Measurements from ENCODE around the gene ADGRL3. TPM values are rescaled to one million over a fixed set of nuclear protein-coding genes. Genes with fewer than 3 reads are reported as not detected.

The ADGRL3 gene
- polyA plus RNA-seq, 2 donors, result 0.12 to 0.20 TPM

DNA sequence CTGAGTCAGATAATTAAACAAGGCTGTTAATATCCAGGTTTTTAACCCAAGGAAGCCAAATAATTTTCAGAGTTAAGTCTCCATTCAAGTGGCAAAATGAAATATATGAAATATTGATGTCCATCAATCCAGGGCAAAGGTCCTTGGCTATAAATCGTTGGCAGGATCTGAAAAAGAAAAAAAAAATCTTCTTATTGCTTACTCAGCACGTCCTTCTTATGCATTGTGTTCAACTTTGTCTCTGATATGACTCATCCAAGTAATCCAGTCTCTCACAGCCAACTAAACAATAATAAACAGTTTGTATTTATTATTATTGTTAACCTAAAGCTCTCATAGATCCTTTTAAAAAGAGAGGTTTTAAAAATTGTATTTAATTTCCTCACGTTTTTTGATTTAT is 851.2 kb downstream of the ADGRL3 start:
- Histone ChIP-seq H3K27me3 (ENCODE audit: control insufficient read depth in 1 of 2, insufficient read depth in 2 of 2, low read length in 2 of 2) (no peaks in the 10 kb centered on the region), H3K9me3 (ENCODE audit: control insufficient read depth in 2 of 2, insufficient read depth in 1 of 2, low read depth in 1 of 2, low read length in 1 of 2) (no peaks in the 10 kb centered on the region), H3K27ac (ENCODE audit: low read depth in 2 of 2, low read length in 1 of 2) (no peak overlapping the region), H3K4me3 (ENCODE audit: low read depth in 1 of 2, low read length in 2 of 2) (no peak overlapping the region), H3K36me3 (ENCODE audit: control insufficient read depth in 2 of 2, insufficient read depth in 2 of 2, low read length in 1 of 2) (no peaks in the 10 kb centered on the region), H3K4me1 (ENCODE audit: control insufficient read depth in 2 of 2, insufficient read depth in 2 of 2, low read length in 1 of 2) (no peaks in the 10 kb centered on the region)
- WGBS, 2 donors, result 59 to 67% methylated on average over 3 of the region's 3 CpGs

DNA sequence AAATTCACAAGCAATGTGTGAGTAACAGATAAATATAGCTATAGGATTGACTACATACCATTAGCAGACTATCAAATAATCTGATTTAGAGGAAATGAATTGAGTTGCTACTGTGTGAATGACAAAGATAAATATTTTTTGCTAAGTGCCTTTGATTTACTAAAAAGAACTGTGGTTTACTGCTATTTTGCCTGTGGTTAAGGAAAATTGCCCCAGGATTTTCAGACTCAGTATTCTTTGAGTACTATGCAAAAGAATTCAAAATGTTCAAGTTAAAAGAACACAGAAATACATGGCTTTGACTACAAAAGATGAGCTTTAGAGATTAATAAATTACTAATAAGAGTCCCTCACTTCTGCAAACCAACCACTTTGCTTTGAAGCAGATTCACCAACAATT is 853.8 kb downstream of the ADGRL3 start:
- Histone ChIP-seq H3K27ac (ENCODE audit: low read depth in 2 of 2, low read length in 1 of 2) (no peak overlapping the region), H3K36me3 (ENCODE audit: control insufficient read depth in 2 of 2, insufficient read depth in 2 of 2, low read length in 1 of 2) (no peaks in the 10 kb centered on the region), H3K4me1 (ENCODE audit: control insufficient read depth in 2 of 2, insufficient read depth in 2 of 2, low read length in 1 of 2) (no peaks in the 10 kb centered on the region), H3K4me3 (ENCODE audit: low read depth in 1 of 2, low read length in 2 of 2) (no peak overlapping the region), H3K9me3 (ENCODE audit: control insufficient read depth in 2 of 2, insufficient read depth in 1 of 2, low read depth in 1 of 2, low read length in 1 of 2) (no peaks in the 10 kb centered on the region), H3K27me3 (ENCODE audit: control insufficient read depth in 1 of 2, insufficient read depth in 2 of 2, low read length in 2 of 2) (no peaks in the 10 kb centered on the region)

DNA sequence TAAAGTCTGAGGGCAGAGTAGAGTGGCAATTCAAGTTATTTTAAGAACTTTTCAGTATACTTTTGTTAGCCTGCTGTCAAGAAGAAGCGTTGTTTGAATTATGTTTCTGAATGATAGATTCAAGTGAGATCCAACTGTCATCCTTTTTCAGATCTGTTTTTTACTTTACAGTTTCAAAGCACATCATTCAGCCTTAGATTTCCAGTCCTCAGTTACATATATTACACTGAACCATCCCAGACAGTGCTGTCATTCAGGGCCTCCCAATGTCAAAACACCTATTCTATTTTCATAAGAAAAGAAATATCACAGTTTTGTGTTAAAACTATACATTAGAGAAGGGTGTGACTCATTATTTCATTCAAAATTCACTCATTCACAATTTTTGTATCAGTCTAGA is 856.9 kb downstream of the ADGRL3 start:
- no peak overlapping the region for H3K27ac ChIP-seq (ENCODE audit: low read depth in 2 of 2, low read length in 1 of 2)
- H3K4me1 ChIP-seq (ENCODE audit: control insufficient read depth in 2 of 2, insufficient read depth in 2 of 2, low read length in 1 of 2), result no peaks in the 10 kb centered on the region
- no peaks in the 10 kb centered on the region for H3K27me3 ChIP-seq (ENCODE audit: control insufficient read depth in 1 of 2, insufficient read depth in 2 of 2, low read length in 2 of 2)
- no peaks in the 10 kb centered on the region for H3K9me3 ChIP-seq (ENCODE audit: control insufficient read depth in 2 of 2, insufficient read depth in 1 of 2, low read depth in 1 of 2, low read length in 1 of 2)
- H3K4me3 ChIP-seq (ENCODE audit: low read depth in 1 of 2, low read length in 2 of 2), result no peak overlapping the region
- H3K36me3 ChIP-seq (ENCODE audit: control insufficient read depth in 2 of 2, insufficient read depth in 2 of 2, low read length in 1 of 2), result no peaks in the 10 kb centered on the region
- WGBS, 2 donors, result 89 to 97% methylated on average over 1 of the region's 1 CpG

DNA sequence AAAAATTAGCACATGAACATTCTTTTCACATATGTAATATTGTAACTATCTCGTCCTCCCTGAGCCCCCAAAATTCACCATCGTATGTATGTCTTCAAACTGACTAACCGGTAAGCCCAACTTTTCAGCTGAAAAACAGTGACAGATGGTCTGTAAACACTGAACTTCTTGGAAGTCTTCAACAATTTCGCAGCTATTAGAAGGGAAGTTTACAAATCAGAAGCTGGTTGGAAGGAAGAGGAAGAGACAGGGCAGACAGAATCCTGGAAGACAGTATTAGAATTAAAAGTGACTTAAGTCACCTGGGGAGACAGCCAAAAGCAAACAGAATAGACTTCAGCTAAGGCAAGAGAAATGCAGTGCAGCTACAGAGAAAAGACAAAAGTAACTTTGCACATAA is 858.4 kb downstream of the ADGRL3 start:
- H3K4me1 ChIP-seq (ENCODE audit: control insufficient read depth in 2 of 2, insufficient read depth in 2 of 2, low read length in 1 of 2), result no peaks in the 10 kb centered on the region
- WGBS, 2 donors, result 36 to 46% methylated on average over 4 of the region's 4 CpGs
- H3K36me3 ChIP-seq (ENCODE audit: control insufficient read depth in 2 of 2, insufficient read depth in 2 of 2, low read length in 1 of 2), result no peaks in the 10 kb centered on the region
- H3K9me3 ChIP-seq (ENCODE audit: control insufficient read depth in 2 of 2, insufficient read depth in 1 of 2, low read depth in 1 of 2, low read length in 1 of 2), result no peaks in the 10 kb centered on the region
- no peak overlapping the region for H3K27ac ChIP-seq (ENCODE audit: low read depth in 2 of 2, low read length in 1 of 2)
- H3K4me3 ChIP-seq (ENCODE audit: low read depth in 1 of 2, low read length in 2 of 2), result no peak overlapping the region
- no peaks in the 10 kb centered on the region for H3K27me3 ChIP-seq (ENCODE audit: control insufficient read depth in 1 of 2, insufficient read depth in 2 of 2, low read length in 2 of 2)

DNA sequence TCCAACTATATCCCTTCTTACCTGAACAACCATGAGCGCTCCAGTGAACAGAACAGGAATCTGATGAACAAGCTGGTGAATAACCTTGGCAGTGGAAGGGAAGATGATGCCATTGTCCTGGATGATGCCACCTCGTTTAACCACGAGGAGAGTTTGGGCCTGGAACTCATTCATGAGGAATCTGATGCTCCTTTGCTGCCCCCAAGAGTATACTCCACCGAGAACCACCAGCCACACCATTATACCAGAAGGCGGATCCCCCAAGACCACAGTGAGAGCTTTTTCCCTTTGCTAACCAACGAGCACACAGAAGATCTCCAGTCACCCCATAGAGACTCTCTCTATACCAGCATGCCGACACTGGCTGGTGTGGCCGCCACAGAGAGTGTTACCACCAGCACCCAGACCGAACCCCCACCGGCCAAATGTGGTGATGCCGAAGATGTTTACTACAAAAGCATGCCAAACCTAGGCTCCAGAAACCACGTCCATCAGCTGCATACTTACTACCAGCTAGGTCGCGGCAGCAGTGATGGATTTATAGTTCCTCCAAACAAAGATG is 870.2 kb downstream of the ADGRL3 start:
- H3K27me3 ChIP-seq (ENCODE audit: control insufficient read depth in 1 of 2, insufficient read depth in 2 of 2, low read length in 2 of 2), result no peaks in the 10 kb centered on the region
- WGBS, 2 donors, result 87 to 91% methylated on average over 14 of the region's 14 CpGs
- H3K9me3 ChIP-seq (ENCODE audit: control insufficient read depth in 2 of 2, insufficient read depth in 1 of 2, low read depth in 1 of 2, low read length in 1 of 2), result no peaks in the 10 kb centered on the region
- H3K4me1 ChIP-seq (ENCODE audit: control insufficient read depth in 2 of 2, insufficient read depth in 2 of 2, low read length in 1 of 2), result no peaks in the 10 kb centered on the region
- no peaks in the 10 kb centered on the region for H3K36me3 ChIP-seq (ENCODE audit: control insufficient read depth in 2 of 2, insufficient read depth in 2 of 2, low read length in 1 of 2)
- H3K27ac ChIP-seq (ENCODE audit: low read depth in 2 of 2, low read length in 1 of 2), result no peak overlapping the region
- H3K4me3 ChIP-seq (ENCODE audit: low read depth in 1 of 2, low read length in 2 of 2), result no peak overlapping the region

DNA sequence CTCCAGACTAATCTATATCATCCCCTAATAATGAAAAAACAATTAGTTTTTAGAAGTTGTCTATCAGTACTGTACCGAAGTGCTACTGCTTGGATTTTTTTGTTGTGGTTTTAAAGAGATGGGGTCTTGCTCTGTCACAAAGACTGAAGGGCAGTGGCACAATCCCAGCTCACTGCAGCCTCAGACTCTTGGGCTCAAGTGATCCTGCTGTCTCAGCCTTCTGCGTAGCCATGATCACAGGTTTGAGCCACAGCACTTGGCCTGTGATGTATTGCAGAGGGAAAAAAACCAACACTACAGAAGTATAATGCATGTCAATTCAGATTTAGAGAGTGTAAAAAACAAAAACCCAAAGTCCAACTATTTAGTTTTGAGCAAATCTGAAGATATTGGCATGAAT is 875.0 kb downstream of the ADGRL3 start:
- no peaks in the 10 kb centered on the region for H3K4me1 ChIP-seq (ENCODE audit: control insufficient read depth in 2 of 2, insufficient read depth in 2 of 2, low read length in 1 of 2)
- H3K9me3 ChIP-seq (ENCODE audit: control insufficient read depth in 2 of 2, insufficient read depth in 1 of 2, low read depth in 1 of 2, low read length in 1 of 2), result no peaks in the 10 kb centered on the region
- H3K27me3 ChIP-seq (ENCODE audit: control insufficient read depth in 1 of 2, insufficient read depth in 2 of 2, low read length in 2 of 2), result no peaks in the 10 kb centered on the region
- H3K4me3 ChIP-seq (ENCODE audit: low read depth in 1 of 2, low read length in 2 of 2), result no peak overlapping the region
- WGBS, 2 donors, result 78 to 81% methylated on average over 2 of the region's 2 CpGs
- H3K27ac ChIP-seq (ENCODE audit: low read depth in 2 of 2, low read length in 1 of 2), result no peak overlapping the region
- no peaks in the 10 kb centered on the region for H3K36me3 ChIP-seq (ENCODE audit: control insufficient read depth in 2 of 2, insufficient read depth in 2 of 2, low read length in 1 of 2)

DNA sequence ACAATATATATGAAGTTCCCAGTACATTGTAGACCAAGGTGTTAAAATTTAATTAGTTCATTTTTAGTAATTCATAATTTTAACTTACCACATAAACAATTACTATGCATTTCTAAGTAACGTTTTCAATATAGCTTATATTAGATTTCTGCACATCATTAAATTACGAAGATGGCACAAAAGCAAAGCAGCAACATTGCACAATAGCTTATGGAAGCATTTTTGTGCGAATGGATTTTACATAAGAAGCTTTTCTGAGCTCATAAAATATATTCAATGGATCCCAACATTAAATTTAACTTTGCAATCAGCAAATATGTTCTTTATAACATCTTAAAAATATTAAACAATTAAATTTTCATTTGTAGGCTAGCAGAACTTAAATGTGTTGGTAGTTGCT is 875.4 kb downstream of the ADGRL3 start:
- Histone ChIP-seq H3K27me3 (ENCODE audit: control insufficient read depth in 1 of 2, insufficient read depth in 2 of 2, low read length in 2 of 2) (no peaks in the 10 kb centered on the region), H3K36me3 (ENCODE audit: control insufficient read depth in 2 of 2, insufficient read depth in 2 of 2, low read length in 1 of 2) (no peaks in the 10 kb centered on the region), H3K4me1 (ENCODE audit: control insufficient read depth in 2 of 2, insufficient read depth in 2 of 2, low read length in 1 of 2) (no peaks in the 10 kb centered on the region), H3K9me3 (ENCODE audit: control insufficient read depth in 2 of 2, insufficient read depth in 1 of 2, low read depth in 1 of 2, low read length in 1 of 2) (no peaks in the 10 kb centered on the region), H3K4me3 (ENCODE audit: low read depth in 1 of 2, low read length in 2 of 2) (no peak overlapping the region), H3K27ac (ENCODE audit: low read depth in 2 of 2, low read length in 1 of 2) (no peak overlapping the region)
- WGBS, 2 donors, result 79 to 84% methylated on average over 3 of the region's 3 CpGs

DNA sequence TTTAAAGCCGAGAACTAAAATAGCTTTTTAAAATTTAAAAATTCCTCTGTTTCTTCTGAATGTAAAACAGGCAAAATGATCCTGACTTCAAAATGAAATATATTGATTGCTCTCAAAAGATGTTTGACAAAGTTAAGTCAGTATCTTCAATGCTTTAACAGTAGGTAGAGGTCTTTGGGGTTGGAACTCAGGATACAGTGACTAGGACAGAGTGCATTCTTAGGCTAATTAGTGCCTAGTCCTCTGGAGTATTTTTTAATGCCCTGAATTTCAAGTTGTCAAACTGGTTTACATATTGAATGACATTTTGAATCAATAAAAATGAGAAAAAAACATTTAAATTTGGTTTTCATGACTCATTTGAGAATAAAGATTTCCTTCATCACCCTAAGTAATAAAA is 877.3 kb downstream of the ADGRL3 start:
- Histone ChIP-seq H3K27ac (ENCODE audit: low read depth in 2 of 2, low read length in 1 of 2) (no peak overlapping the region), H3K9me3 (ENCODE audit: control insufficient read depth in 2 of 2, insufficient read depth in 1 of 2, low read depth in 1 of 2, low read length in 1 of 2) (no peaks in the 10 kb centered on the region), H3K36me3 (ENCODE audit: control insufficient read depth in 2 of 2, insufficient read depth in 2 of 2, low read length in 1 of 2) (no peaks in the 10 kb centered on the region), H3K4me3 (ENCODE audit: low read depth in 1 of 2, low read length in 2 of 2) (no peak overlapping the region), H3K4me1 (ENCODE audit: control insufficient read depth in 2 of 2, insufficient read depth in 2 of 2, low read length in 1 of 2) (no peaks in the 10 kb centered on the region), H3K27me3 (ENCODE audit: control insufficient read depth in 1 of 2, insufficient read depth in 2 of 2, low read length in 2 of 2) (no peaks in the 10 kb centered on the region)
- 88% methylated on average over 1 of the region's 1 CpG for WGBS, 2 donors

DNA sequence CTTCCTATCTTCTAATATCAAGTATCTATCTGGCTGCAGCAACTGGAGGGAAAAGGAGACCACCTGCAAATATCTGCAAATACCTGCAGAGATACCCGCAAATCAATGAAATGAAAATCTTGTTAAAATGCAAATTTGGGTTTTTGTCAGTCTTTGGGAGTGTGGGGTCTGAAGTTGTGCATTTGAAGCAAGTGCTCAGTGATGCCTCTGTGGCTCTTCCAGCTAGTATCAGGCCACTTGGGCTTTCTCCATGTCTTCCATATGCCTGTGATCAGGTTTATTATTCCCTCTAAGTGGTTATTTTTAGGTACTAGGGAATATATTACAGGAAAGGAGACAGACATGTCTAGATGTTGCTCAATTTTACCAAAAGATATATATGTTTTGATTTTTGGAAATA is 880.3 kb downstream of the ADGRL3 start:
- Histone ChIP-seq H3K4me3 (ENCODE audit: low read depth in 1 of 2, low read length in 2 of 2) (no peak overlapping the region), H3K36me3 (ENCODE audit: control insufficient read depth in 2 of 2, insufficient read depth in 2 of 2, low read length in 1 of 2) (no peaks in the 10 kb centered on the region), H3K27ac (ENCODE audit: low read depth in 2 of 2, low read length in 1 of 2) (no peak overlapping the region), H3K27me3 (ENCODE audit: control insufficient read depth in 1 of 2, insufficient read depth in 2 of 2, low read length in 2 of 2) (no peaks in the 10 kb centered on the region), H3K9me3 (ENCODE audit: control insufficient read depth in 2 of 2, insufficient read depth in 1 of 2, low read depth in 1 of 2, low read length in 1 of 2) (no peaks in the 10 kb centered on the region), H3K4me1 (ENCODE audit: control insufficient read depth in 2 of 2, insufficient read depth in 2 of 2, low read length in 1 of 2) (no peaks in the 10 kb centered on the region)
- 38 to 48% methylated on average over 1 of the region's 1 CpG for WGBS, 2 donors

DNA sequence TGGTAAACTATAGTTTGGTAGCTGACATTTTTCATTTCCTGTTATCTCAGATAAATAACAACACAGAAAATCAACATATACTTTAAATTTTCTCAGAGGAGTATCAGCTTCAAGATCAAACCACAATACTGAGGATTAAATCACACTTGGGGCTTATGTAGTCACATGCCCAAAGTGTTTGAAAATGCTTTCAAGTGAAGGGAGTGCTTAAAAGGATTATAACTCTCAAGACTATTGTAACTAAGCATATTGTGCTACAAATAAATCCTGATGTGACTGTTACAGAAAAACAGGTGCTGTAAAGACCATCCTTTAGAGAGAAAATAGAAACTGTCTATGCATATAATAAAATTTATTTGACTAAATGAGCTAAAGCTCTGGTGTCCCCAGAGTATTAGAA is 887.6 kb downstream of the ADGRL3 start:
- no peaks in the 10 kb centered on the region for H3K9me3 ChIP-seq (ENCODE audit: control insufficient read depth in 2 of 2, insufficient read depth in 1 of 2, low read depth in 1 of 2, low read length in 1 of 2)
- no peaks in the 10 kb centered on the region for H3K4me1 ChIP-seq (ENCODE audit: control insufficient read depth in 2 of 2, insufficient read depth in 2 of 2, low read length in 1 of 2)
- H3K36me3 ChIP-seq (ENCODE audit: control insufficient read depth in 2 of 2, insufficient read depth in 2 of 2, low read length in 1 of 2), result no peaks in the 10 kb centered on the region
- no peak overlapping the region for H3K4me3 ChIP-seq (ENCODE audit: low read depth in 1 of 2, low read length in 2 of 2)
- H3K27me3 ChIP-seq (ENCODE audit: control insufficient read depth in 1 of 2, insufficient read depth in 2 of 2, low read length in 2 of 2), result no peaks in the 10 kb centered on the region
- no peak overlapping the region for H3K27ac ChIP-seq (ENCODE audit: low read depth in 2 of 2, low read length in 1 of 2)
